ENCODE results near the gene RPL39L.

Gene RPL39L

GRCh38 chr3:187165144-187165543 lies 25.8 kb upstream of the RPL39L start:
- peak; percentile 63 for TF ChIP-seq CTCF (IDR thresholded peaks at IDR 0.05; ENCODE audit: insufficient read depth, low read depth, low read length, missing control alignments)
- no peak overlapping the region for H3K4me3 ChIP-seq (ENCODE audit: low read length)
- DNase-seq (ENCODE audit: low read depth): peak; percentile 76

GRCh38 chr3:187162265-187162953 lies 23.1 kb upstream of the RPL39L start:
- H3K4me3 ChIP-seq (ENCODE audit: low read length): no peak overlapping the region
- no peak for TF ChIP-seq CTCF (IDR thresholded peaks at IDR 0.05; ENCODE audit: insufficient read depth, low read depth, low read length, missing control alignments)
- DNase-seq (ENCODE audit: low read depth): no peak

- no peak for DNase-seq (ENCODE audit: low read depth)
- TF ChIP-seq CTCF (IDR thresholded peaks at IDR 0.05; ENCODE audit: insufficient read depth, low read depth, low read length, missing control alignments): no peak
- no peak overlapping the region for H3K4me3 ChIP-seq (ENCODE audit: low read length)
These were observed 22.3 kb upstream of the RPL39L start for GRCh38 chr3:187161556-187161955.

GRCh38 chr3:187150599-187150998 lies 11.3 kb upstream of the RPL39L start:
- DNase-seq (ENCODE audit: low read depth): peak; percentile 10
- no peak overlapping the region for H3K4me3 ChIP-seq (ENCODE audit: low read length)
- TF ChIP-seq CTCF (IDR thresholded peaks at IDR 0.05; ENCODE audit: insufficient read depth, low read depth, low read length, missing control alignments): no peak

GRCh38 chr3:187150186-187150585 lies 10.9 kb upstream of the RPL39L start:
- H3K4me3 ChIP-seq (ENCODE audit: low read length): no peak overlapping the region
- no peak for DNase-seq (ENCODE audit: low read depth)
- TF ChIP-seq CTCF (IDR thresholded peaks at IDR 0.05; ENCODE audit: insufficient read depth, low read depth, low read length, missing control alignments): no peak

GRCh38 chr3:187146389-187146788 lies 7.1 kb upstream of the RPL39L start:
- DNase-seq (ENCODE audit: low read depth): no peak
- TF ChIP-seq CTCF (IDR thresholded peaks at IDR 0.05; ENCODE audit: insufficient read depth, low read depth, low read length, missing control alignments): no peak
- H3K4me3 ChIP-seq (ENCODE audit: low read length): no peak overlapping the region
